GM19395 (cell line): ENCODE results near the gene PDPK1.
"Not testable (repeated sequence)": the region's sequence is repeated elsewhere in the genome, so short reads cannot be mapped to it uniquely, and the experiment has no call there.

Source experiments
- ATAC-seq: cut with Tn5 transposase; IDR thresholded peaks from one replicate; pipeline ENCODE4 v1.9.1; 2021; ENCODE audit warnings: mild to moderate bottlenecking, moderate library complexity; ENCODE audit not compliant: unreplicated experiment

Gene PDPK1

GRCh38 chr16:2539192-2539844, 1.5 kb downstream of the PDPK1 start:
- ATAC-seq, result not testable (repeated sequence)

- not testable (repeated sequence) for ATAC-seq
These were observed 2.1 kb downstream of the PDPK1 start for GRCh38 chr16:2539845-2540458.

- ATAC-seq, result not testable (repeated sequence)
These were observed 3.1 kb downstream of the PDPK1 start for GRCh38 chr16:2540912-2541311.

GRCh38 chr16:2541409-2541808, 3.6 kb downstream of the PDPK1 start:
- ATAC-seq, result not testable (repeated sequence)

- ATAC-seq, result not testable (repeated sequence)
These were observed 6.0 kb downstream of the PDPK1 start for GRCh38 chr16:2543771-2544170.

- not testable (repeated sequence) for ATAC-seq
These were observed 12.6 kb downstream of the PDPK1 start for GRCh38 chr16:2550283-2550878.

- not testable (repeated sequence) for ATAC-seq
These were observed 13.6 kb downstream of the PDPK1 start for GRCh38 chr16:2551420-2551889.

GRCh38 chr16:2554709-2555425, 17.0 kb downstream of the PDPK1 start:
- ATAC-seq, result not testable (repeated sequence)

GRCh38 chr16:2557150-2557549, 19.3 kb downstream of the PDPK1 start:
- ATAC-seq, result not testable (repeated sequence)

- not testable (repeated sequence) for ATAC-seq
These were observed 22.4 kb downstream of the PDPK1 start for GRCh38 chr16:2560131-2560797.

GRCh38 chr16:2560798-2561133, 22.9 kb downstream of the PDPK1 start:
- not testable (repeated sequence) for ATAC-seq

GRCh38 chr16:2567506-2567905, 29.7 kb downstream of the PDPK1 start:
- not testable (repeated sequence) for ATAC-seq

GRCh38 chr16:2568573-2568972, 30.8 kb downstream of the PDPK1 start:
- ATAC-seq, result not testable (repeated sequence)

- not testable (repeated sequence) for ATAC-seq
These were observed 34.9 kb downstream of the PDPK1 start for GRCh38 chr16:2572704-2573103.

GRCh38 chr16:2575839-2576238, 38.0 kb downstream of the PDPK1 start:
- not testable (repeated sequence) for ATAC-seq

- not testable (repeated sequence) for ATAC-seq
These were observed 39.2 kb downstream of the PDPK1 start for GRCh38 chr16:2577044-2577443.

GRCh38 chr16:2578905-2579304, 41.1 kb downstream of the PDPK1 start:
- ATAC-seq, result not testable (repeated sequence)

- ATAC-seq, result not testable (repeated sequence)
These were observed 42.3 kb downstream of the PDPK1 start for GRCh38 chr16:2580143-2580542.

- ATAC-seq, result not testable (repeated sequence)
These were observed 43.0 kb downstream of the PDPK1 start for GRCh38 chr16:2580818-2581217.

GRCh38 chr16:2584729-2585650, 47.2 kb downstream of the PDPK1 start:
- ATAC-seq, result no peak
